Measurements from ENCODE around the gene CLEC2D. TPM values are rescaled to one million over a fixed set of nuclear protein-coding genes. Genes with fewer than 3 reads are reported as not detected.
"Not testable (repeated sequence)": the region's sequence is repeated elsewhere in the genome, so short reads cannot be mapped to it uniquely, and the experiment has no call there.

CLEC2D gene
- total RNA-seq, 1 donor from 2014 or later = 18.7 TPM

- no peaks in the 10 kb centered on the region for H3K4me1 Mint-ChIP-seq
- H3K36me3 Mint-ChIP-seq = peaks cover 28% of the 10 kb centered on the region
- Histone ChIP-seq H3K9ac (no peak overlapping the region), H3F3A (ENCODE audit: low read depth) (no peaks in the 10 kb centered on the region), H3K36me3 (no peaks in the 10 kb centered on the region), H3K4me3 (no peak overlapping the region), H3K9me3 (ENCODE audit: low read depth) (no peaks in the 10 kb centered on the region), H2AFZ (replicated peaks) (no peak overlapping the region), H3K27ac (no peak overlapping the region), H4K20me1 (ENCODE audit: low read depth) (no peaks in the 10 kb centered on the region), H3K27me3 (no peaks in the 10 kb centered on the region), H3K4me1 (no peaks in the 10 kb centered on the region), H3K79me2 (ENCODE audit: low read depth) (no peaks in the 10 kb centered on the region), H3K4me2 (no peak overlapping the region)
- no peak for TF ChIP-seq EZH2 (IDR thresholded peaks at IDR 0.05)
- H3K27ac Mint-ChIP-seq = no peak overlapping the region
- no peaks in the 10 kb centered on the region for H3K9me3 Mint-ChIP-seq
- DNase-seq (ENCODE audit: low spot score) = no peak
- H3K4me3 Mint-ChIP-seq = no peak overlapping the region
- no peaks in the 10 kb centered on the region for H3K27me3 Mint-ChIP-seq (ENCODE audit: insufficient read depth, low read depth)
Measured at GRCh38 chr12:9667403-9668160, 1.9 kb upstream of the CLEC2D start.

DNA sequence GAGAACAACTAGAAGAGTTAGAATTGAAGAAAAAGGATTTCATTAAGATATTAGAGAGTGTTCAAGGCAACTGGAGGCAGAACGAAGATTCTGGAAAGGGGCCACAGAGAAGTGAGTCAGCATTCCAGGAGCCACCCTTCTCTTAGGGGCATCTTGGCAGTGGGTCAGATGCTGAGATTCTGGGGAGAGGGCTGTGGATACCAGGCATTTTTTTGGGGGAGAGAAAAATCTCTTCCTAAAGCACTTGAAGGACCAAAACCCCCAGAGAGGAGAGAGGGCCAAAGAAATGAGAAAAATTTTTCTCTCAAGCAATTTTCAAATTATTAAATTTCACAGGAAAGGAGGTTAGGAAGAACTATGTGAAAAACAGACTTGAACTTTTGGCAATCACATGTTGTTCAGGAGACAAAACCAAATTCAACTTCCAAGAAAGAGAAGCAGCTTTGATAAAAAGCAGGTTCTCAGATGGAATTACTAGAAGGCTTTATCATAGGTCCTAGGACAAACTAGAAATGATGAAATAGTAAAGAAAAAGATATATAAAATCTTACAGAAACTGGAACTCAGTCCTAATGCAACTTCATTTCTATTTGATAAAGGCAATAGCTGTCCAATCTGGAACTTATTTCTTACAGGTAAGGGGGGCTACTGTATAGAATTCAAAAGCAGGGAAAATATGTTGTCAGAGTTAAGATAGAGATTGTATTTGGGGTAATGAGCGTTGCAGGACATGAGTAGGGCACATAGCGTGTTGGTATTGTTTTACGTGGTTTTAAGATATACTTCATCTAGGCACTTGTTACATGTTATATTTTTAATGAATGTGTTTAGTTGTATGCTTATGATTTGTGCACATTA is 1.1 kb upstream of the CLEC2D start:
- H3F3A ChIP-seq (ENCODE audit: low read depth) = no peaks in the 10 kb centered on the region
- H3K4me2 ChIP-seq = no peak overlapping the region
- Mint-ChIP-seq H3K36me3 (peaks cover 26% of the 10 kb centered on the region), H3K27ac (no peak overlapping the region), H3K4me3 (no peak overlapping the region), H3K27me3 (ENCODE audit: insufficient read depth, low read depth) (no peaks in the 10 kb centered on the region), H3K4me1 (no peaks in the 10 kb centered on the region), H3K9me3 (no peaks in the 10 kb centered on the region)
- no peaks in the 10 kb centered on the region for H3K79me2 ChIP-seq (ENCODE audit: low read depth)
- no peak overlapping the region for H3K4me3 ChIP-seq
- no peak overlapping the region for H2AFZ ChIP-seq (replicated peaks)
- no peak overlapping the region for H3K27ac ChIP-seq
- H3K27me3 ChIP-seq = no peaks in the 10 kb centered on the region
- DNase-seq (ENCODE audit: low spot score) = no peak
- H4K20me1 ChIP-seq (ENCODE audit: low read depth) = no peaks in the 10 kb centered on the region
- TF ChIP-seq CTCF (IDR thresholded peaks at IDR 0.05) (no peak), EZH2 (IDR thresholded peaks at IDR 0.05) (no peak), EZH2phosphoT487 (IDR thresholded peaks at IDR 0.05) (no peak)
- no peak overlapping the region for H3K9ac ChIP-seq
- no peaks in the 10 kb centered on the region for H3K4me1 ChIP-seq
- H3K36me3 ChIP-seq = no peaks in the 10 kb centered on the region
- H3K9me3 ChIP-seq (ENCODE audit: low read depth) = no peaks in the 10 kb centered on the region

DNA sequence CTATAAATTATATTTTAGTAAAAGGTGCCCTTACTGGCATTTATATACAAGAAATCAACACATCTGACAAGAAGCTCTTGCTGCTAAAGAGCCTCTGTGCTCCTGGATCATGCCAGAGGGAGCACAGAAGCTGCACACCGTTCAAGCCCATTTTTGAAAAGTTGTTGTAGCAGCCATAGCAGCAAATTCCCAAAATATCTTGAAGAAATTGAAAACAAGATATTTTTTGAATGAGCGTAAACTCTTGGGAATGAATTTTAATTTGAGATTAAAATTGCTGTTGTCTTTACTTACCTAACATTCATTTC is 540 bp upstream of the CLEC2D start:
- no peaks in the 10 kb centered on the region for H3F3A ChIP-seq (ENCODE audit: low read depth)
- H3K4me1 ChIP-seq = no peaks in the 10 kb centered on the region
- no peaks in the 10 kb centered on the region for H3K79me2 ChIP-seq (ENCODE audit: low read depth)
- H3K4me3 ChIP-seq = no peak overlapping the region
- no peaks in the 10 kb centered on the region for H3K4me1 Mint-ChIP-seq
- no peak overlapping the region for H3K9ac ChIP-seq
- DNase-seq (ENCODE audit: low spot score) = no peak
- no peaks in the 10 kb centered on the region for H3K27me3 ChIP-seq
- H3K27ac Mint-ChIP-seq = no peak overlapping the region
- H3K9me3 ChIP-seq (ENCODE audit: low read depth) = no peaks in the 10 kb centered on the region
- no peak overlapping the region for H3K4me3 Mint-ChIP-seq
- no peaks in the 10 kb centered on the region for H3K9me3 Mint-ChIP-seq
- H3K36me3 Mint-ChIP-seq = peaks cover 23% of the 10 kb centered on the region
- no peak overlapping the region for H3K4me2 ChIP-seq
- H3K27ac ChIP-seq = no peak overlapping the region
- TF ChIP-seq EZH2phosphoT487 (IDR thresholded peaks at IDR 0.05) = no peak
- no peak for TF ChIP-seq CTCF (IDR thresholded peaks at IDR 0.05)
- no peak for TF ChIP-seq EZH2 (IDR thresholded peaks at IDR 0.05)
- no peaks in the 10 kb centered on the region for H4K20me1 ChIP-seq (ENCODE audit: low read depth)
- no peaks in the 10 kb centered on the region for H3K36me3 ChIP-seq
- no peak overlapping the region for H2AFZ ChIP-seq (replicated peaks)
- H3K27me3 Mint-ChIP-seq (ENCODE audit: insufficient read depth, low read depth) = no peaks in the 10 kb centered on the region

DNA sequence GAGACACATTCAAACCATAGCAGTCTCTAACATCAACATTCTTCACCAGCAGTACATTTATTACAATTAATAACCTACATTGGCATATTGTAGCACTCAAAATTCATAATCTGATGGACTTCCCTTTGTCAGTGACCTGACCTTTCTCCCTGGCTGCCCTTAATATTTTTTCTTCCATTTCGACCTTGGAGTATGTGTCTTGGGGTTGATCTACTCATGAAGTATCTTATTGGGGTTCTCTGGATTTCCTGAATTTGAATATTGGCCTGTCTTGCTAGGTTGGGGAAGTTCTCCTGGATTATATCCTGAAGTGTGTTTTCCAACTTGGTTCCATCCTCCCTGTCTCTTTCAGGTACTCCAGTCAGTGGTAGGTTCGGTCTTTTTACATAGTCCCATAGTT is 2.8 kb downstream of the CLEC2D start:
- not testable (repeated sequence) for H3F3A ChIP-seq (ENCODE audit: low read depth)

More for the DNA sequence above, 2.8 kb downstream of the CLEC2D start:
- peaks cover 21% of the 10 kb centered on the region for H3K36me3 Mint-ChIP-seq
- not testable (repeated sequence) for H4K20me1 ChIP-seq (ENCODE audit: low read depth); H3K4me2 ChIP-seq; H3K27me3 Mint-ChIP-seq (ENCODE audit: insufficient read depth, low read depth); H3K4me1 ChIP-seq; H3K4me1 Mint-ChIP-seq; H3K9me3 ChIP-seq (ENCODE audit: low read depth); H3K27ac Mint-ChIP-seq; H3K27ac ChIP-seq; H3K9me3 Mint-ChIP-seq; H3K4me3 Mint-ChIP-seq; H3K4me3 ChIP-seq; H2AFZ ChIP-seq (replicated peaks); DNase-seq (ENCODE audit: low spot score); H3K79me2 ChIP-seq (ENCODE audit: low read depth); H3K9ac ChIP-seq; H3K27me3 ChIP-seq; H3K36me3 ChIP-seq

Data from neural progenitor cell (in vitro differentiated cells).